Islet of Langerhans (tissue), 1 donor: ENCODE measurements around the gene PDE7B.
"Not testable (repeated sequence)": the region's sequence is repeated elsewhere in the genome, so short reads cannot be mapped to it uniquely, and the experiment has no call there.

Source experiments
- FAIRE-seq: peaks from one replicate; lab custom pipeline; 2011; peaks lifted over from hg19 to GRCh38; lab: Jason Lieb, UNC

Gene PDE7B

DNA sequence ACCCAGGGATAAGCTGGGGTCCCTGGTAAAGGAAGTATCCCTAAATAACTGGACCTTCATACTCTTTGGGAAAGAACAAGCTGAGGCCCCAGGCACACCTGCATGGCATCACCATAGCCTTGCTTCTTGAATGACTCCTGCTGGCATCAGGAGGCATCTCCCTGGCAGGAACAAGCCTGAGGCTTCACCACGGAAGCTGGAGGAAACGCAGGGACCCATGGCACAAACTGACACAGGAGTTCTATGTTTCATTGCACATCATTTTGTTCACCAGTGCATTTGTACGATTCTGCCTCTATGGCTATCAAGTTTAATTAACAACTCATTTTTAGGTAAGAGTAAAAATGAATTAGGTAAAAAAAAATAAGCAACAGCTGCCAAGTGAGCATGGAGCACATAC, 619 bp upstream of the PDE7B start:
- no peak for FAIRE-seq

DNA sequence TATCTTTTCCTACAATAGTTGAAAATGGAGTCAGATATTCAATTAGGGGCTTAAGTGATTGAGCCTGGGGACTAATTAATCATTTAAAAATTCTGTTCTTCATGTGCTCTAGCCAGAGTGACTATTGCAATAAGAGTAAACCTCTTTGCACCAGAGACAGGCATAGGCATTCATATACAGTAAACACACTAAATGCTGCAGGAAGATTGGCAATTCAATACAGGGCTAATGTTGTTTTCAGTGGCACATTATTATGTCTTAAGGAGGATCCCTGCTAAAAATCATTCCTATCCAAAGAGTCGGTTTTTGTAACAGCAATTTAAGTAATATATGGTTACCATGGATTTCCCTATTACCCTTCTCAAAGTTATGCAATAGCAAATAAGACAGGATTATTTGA, 1.2 kb downstream of the PDE7B start:
- FAIRE-seq: no peak

DNA sequence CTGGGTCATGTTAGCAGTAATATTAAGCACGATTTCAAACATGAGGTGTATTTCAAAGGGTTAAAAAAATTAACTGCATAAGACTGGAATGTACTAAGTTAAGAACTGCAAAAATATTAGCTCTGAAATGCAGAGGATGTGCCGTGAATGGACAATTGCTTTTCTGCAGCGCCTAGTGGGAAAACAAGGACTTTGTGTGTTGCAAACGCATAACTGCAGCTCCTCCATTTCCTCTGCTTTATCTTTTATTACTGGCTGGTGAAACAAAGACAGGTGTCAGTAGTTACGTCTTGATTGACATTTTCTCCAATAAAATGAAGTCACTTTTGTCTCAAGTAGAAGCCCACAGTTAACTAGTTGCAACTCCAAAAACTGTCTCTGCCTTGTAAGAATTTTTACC, 1.7 kb downstream of the PDE7B start:
- no peak for FAIRE-seq

DNA sequence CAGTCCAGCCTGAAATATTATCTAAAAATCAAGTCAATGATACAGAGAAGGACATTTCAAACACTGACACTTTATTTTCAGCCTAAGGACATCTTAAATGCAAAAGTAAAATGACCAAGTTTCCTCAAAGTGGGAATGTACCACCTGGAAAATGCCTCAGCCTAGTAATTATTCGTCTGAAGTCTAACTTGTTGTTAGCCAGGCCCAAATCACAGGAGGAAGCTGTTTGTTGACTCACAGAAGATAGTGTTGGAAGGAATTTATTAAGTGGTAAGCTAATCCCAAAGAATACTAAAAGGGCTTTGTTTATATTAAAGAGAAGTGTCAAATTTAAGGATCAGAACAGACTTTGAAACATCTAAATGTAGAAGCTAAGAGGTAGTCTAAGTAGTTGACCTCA, 2.5 kb downstream of the PDE7B start:
- no peak for FAIRE-seq

DNA sequence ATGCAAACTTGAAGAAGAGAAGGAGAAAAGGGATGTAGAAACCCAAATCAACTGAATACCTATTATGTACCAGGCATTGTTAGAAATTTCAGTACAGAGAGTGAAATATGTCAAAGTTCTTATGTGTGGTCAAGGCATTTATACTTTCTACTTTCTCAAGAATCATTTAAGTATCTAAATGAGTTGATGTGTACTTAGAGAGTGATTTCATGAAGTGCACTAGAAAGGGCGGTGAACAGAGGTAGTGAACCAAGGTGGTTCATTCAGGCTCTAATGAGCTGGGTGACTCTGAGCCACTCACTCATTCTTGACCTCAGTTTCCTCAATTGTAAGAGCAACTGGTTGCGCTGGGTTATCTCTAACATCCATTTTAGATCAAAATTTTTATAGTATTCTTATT, 3.3 kb downstream of the PDE7B start:
- no peak for FAIRE-seq

DNA sequence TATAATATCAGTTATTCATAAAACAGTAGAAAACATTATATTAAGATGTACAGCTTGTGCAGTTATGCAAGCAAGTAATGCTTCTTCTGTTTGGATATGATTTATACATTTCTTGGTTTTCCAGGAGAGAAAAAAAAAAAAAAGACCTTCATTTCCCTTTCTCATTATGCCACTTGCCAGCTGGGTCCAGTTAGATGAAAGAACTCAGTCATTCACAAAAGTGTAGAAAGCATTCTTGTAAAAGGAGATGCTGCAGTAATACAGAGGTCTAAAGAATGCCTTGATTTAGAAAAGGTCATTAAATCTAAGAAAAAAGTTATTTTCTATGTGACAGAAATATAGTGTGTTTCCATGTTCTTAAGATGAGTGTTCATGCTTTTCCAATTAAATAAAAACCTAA, 7.4 kb downstream of the PDE7B start:
- FAIRE-seq: no peak

DNA sequence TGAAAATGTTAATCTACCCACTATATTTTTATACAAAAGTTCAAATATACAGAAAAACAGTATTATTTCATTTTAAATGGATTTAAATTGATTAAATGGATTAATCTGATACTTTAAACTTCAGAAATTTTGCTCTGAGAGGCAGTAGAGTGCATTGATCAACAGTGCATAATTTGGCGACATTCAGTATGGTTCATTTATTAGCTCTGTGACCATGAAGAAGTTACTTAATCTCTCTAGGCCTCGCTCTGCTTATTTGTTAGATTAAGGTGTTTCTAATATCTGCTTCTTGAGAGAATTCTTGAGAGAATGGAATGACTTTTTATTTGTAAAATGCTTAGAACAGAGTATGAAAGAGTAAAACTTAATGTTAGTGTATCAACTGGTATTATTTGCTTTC, 8.9 kb downstream of the PDE7B start:
- FAIRE-seq: no peak

DNA sequence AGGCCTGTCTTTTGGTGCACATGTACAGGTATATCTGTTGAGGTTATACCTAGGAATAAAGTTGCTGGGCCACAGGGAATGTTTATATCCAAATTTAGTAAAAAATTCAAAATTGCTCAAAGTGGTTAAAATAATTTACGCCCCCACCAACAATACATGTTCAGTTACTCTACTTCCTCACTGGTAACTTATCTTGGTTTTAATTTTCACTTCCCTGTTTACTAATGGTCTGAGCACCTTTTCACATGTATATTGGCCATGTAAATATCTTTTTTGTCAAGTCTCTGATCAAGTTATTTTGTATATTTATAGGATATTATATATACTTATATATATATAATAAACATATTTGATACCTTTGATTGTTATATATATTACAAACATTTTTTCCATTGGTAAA, 9.7 kb downstream of the PDE7B start:
- no peak for FAIRE-seq

DNA sequence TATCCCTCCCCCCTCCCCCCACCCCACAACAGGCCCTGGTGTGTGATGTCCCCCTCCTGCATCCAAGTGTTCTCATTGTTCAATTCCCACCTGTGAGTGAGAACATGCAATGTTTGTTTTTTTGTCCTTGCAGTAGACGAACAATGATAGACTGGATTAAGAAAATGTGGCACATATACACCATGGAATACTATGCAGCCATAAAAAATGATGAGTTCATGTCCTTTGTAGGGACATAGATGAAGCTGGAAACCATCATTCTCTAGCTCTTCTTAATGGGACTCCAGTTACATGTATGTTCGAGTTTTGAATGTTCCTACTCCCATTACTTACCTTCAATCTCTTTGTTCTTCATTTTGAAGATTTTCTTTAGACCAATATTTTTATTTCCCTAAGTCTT, 13.4 kb downstream of the PDE7B start:
- not testable (repeated sequence) for FAIRE-seq

DNA sequence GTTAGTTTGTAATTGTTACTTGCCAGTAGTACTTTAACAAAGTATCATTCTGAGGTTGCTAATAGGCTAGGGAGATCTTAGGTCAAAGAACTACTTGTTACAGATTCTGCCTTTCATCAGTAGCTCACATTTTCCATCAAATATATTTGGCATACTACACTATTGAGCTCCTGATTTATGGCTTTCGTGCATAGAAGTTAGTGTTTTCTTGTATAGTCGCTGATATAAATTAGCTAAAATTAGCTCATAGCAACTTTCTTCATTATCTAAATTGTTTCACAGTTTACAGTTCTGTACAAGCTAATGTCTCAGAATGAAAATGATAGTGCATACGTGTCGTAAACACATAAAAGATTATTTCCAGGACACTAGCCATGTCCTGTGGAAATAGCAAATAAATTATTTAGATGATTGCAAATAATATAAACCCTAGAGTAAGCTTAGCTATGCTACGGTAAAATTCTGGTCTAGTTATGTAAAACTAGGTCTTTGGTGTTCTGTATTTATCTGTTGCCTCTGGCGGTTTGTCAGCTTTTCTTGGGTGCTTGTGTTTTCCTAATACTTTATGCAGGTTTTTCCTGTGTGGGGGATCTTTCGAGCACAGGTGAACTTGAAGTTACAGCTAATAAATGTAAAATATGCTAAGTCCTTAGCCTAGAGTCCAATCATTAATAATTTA, 15.1 kb downstream of the PDE7B start:
- no peak for FAIRE-seq

DNA sequence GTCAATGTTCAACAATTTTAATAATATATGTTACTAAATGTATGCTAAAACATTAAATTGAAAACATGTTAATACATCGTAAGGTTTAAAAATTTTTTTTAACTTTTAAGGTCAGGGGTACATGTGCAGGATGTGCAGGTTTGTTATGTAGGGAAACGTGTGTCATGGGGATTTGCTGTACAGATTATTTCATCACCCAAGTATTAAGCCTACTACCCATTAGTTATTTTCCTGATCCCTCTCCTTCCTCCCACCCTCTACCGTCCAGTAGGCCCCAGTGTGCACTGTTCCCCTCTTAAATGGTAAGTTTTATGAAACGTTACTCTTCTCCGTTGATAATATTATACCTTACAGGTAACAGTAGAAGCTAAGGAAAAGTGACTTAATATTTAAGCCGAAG, 15.8 kb downstream of the PDE7B start:
- no peak for FAIRE-seq

DNA sequence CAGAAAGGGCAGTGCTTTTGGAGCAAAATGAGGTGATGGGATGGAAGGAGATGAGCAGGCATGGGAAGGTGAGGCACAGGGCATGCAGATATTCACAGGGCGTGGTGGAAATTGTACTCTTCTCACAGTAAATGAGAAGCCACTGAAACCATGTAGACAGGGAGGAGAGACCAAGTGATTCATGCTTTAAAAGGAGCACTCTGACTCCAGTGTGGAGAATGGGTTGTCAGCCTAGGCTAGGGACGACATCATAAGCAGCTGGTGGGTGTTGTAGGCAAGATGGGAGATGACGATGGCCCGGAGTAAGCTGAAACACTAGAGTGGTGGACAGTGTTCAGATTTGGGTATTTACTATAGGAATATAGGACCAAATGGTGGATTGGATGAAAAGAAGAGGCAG, 18.4 kb downstream of the PDE7B start:
- FAIRE-seq: no peak

DNA sequence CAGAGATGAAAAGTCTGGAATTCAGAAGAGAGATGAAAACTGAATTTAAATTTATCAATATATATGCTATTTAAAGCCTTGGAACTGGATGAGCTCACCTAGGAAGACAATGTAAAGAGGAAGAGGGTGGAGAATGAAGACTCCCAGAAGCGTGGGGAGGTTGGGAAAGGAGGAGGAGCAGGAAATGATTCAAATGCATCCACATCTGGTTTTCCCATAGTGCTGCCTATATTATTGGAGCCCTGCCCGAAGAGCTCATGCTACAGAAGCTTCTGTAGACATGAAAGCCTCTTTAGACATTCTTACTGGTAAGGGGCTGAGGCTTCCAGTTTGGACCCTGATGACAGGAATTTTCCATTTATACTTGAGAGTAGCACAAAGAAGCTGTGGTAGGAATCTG, 19.2 kb downstream of the PDE7B start:
- no peak for FAIRE-seq

DNA sequence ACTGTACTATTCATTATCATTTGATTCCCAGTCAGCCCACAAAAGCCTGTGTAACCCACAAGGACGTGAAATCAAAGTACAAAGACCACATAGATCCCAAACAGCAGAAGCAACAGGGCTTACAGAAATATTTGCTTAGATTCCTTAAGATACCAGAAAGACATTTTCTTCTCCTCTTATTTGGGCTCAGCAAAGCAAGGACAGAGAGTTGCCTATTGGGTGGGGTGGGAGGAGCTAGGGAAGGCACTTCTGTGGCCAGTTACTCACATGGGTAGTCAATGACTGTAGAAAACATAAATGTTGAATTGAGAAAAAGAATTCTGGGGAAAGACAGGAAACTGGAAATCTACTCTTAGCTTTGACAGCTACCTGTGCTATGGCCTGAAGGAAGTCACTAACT, 19.8 kb downstream of the PDE7B start:
- no peak for FAIRE-seq

DNA sequence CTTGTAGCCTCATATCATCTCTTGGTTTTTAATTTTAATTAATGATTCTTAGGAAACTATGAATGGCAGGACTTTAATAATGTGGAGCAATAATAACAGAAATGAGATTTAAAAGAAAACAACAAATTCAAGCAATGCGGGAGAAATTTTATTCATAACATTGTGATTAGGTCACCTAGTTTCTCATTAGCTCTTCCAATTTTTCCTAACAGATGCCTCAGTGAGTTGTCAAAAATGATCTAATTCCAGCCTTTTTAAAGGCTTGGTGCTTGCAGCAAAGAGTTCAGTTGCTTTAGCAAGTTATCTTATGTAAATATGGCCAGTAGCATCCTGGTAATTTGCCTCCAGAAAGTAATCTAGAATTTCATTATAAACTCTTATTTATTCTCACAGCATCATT, 20.4 kb downstream of the PDE7B start:
- no peak for FAIRE-seq

DNA sequence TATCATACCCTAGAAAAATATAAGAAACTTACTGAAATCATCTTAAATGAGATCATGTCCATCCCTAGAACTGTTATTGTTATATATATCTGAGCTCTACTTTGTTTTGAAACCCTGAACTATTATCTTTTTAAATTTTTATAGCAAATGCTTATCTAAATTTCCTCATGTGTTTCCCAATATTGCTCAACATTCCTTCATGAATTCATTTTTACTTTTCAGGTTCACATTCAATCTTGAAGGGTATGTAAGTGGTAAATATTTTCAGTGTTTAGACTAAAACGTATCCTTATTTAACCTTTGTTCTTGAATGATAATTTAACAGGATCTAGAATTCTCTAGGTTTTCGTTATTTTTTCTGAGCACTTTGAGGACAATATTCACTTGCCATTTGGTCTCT, 23.9 kb downstream of the PDE7B start:
- no peak for FAIRE-seq

DNA sequence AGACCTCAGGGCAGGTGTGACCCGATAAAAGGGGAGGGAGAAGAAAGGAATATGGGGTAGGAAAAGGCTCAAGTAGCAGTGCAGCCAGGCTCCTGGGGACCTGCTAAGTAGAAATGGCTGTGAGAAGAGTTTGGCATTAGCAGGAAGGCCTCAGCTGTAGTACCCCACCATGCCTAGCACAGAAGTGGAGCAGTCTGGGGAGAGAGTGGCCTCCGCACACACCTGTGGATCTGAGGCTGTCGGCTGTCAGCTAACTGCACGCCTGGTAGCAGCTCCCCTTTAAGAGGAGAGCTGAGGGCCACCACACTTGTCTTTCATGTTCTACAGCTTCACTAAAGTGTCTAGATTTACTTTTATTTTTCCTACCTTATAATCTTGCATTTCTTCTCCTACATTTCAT, 24.6 kb downstream of the PDE7B start:
- no peak for FAIRE-seq

DNA sequence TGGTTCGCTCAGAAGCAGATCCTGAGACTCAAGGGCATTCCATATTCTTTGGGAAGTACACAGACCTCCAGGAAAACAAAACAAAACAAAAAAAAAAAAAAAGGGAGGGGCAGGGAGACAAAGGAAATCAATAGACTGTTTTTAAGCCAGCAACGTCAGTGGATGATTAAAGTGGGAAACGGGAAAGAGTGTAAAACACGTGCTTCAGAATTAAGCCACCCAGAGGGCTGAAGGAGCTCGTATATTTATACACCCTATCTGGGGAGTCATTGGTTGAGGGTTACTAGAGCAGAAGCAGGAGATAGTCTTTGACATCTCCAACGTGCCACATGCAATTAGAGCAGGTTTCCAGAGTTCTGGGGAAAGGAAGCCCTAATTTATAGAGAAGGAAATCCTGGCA, 26.2 kb downstream of the PDE7B start:
- no peak for FAIRE-seq

DNA sequence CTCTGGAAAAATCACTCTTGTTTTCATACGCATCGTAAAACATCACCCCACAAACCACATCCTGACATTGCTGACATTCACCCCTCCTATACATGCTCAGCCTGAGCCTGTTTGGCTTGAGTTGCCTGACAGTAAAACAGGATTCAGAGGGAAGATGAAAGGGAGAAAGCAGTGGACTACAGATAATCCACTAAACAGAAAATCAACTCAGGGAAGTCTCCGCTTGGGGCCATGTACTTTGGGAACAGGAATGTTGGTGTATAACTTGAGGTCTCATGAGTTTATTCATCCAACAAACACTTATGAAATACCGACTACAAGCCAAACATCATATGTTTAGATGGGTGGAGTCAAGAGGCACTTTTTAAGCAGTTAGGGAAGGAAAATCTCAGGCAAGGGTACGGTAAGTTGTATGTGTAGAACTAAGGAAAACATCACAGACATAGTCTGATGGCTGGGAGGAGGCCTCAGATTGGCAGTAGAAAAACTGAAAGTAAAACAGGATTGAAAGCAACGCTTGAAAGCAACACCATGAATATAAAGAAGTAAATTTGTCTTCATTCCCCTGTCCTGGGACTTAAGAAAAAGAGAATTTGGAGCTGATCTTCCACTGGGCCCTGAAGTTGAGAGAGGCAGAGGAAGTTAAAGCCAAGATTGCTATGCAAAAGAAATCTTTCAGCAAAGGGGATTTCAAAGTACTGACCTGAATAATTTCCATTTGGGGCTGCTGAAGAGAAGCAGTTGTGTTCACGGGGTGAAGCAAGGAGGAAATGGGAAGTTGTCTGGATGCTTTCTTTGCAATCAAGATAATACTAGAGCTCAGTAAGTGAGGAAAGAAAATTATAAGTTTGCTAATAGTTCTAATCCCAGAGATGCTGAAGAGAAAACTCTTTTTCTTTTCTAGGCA, 28.8 kb downstream of the PDE7B start:
- FAIRE-seq: no peak

DNA sequence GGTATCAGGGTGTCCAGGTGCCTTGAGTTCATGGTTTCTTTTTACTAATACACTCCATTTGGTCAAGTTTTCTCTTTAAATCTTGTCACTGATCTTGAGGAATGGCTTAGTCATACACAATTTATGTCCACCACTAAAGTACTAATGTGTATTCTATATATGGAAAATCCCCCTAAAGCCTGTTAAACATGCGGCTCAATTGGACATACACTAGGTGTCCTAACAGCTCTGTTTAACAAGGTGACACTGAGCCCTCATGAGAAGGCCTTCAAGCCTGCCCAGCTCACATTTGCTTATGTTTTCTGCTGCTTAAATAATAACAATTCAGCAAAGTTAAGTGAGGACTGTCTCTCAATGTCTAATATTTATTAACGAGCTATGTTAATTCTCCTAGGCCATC, 31.5 kb downstream of the PDE7B start:
- FAIRE-seq: no peak

DNA sequence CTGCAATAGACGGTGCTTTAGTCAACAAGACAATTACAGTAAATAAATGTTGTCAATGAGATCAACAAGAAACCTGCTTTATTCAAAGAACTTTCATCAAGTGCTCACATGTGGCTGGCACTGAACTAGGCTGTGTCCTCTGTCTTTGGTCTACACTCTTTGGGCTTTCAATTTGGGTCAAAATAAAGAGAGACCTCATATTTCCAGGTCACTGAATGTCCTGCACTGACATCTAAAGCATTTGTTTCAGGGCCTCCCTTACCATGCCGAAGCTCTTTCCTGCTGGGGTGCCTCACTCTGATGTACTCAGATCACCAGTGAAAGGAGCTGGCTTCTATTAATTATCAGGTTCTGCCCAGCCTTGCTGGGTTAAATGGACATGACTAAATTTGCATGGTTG, 32.0 kb downstream of the PDE7B start:
- no peak for FAIRE-seq

DNA sequence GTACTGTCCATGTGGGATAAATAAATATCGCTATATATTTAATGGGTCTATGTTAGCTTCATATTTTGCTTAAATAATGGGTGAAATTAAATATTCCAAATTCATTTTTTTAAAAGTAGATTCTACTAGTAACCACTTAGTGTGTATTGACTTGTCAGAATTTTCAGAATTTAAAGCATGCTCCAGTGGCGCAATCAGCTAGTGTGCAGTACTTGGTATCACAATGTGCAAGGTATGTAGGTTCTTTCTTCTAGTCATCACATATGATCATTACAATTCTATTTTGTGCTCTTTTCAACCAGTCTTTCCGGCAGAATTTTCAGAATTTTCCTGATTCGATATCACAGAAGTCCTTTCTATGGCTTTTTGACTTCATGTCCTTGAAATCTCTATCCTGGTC, 32.6 kb downstream of the PDE7B start:
- no peak for FAIRE-seq

DNA sequence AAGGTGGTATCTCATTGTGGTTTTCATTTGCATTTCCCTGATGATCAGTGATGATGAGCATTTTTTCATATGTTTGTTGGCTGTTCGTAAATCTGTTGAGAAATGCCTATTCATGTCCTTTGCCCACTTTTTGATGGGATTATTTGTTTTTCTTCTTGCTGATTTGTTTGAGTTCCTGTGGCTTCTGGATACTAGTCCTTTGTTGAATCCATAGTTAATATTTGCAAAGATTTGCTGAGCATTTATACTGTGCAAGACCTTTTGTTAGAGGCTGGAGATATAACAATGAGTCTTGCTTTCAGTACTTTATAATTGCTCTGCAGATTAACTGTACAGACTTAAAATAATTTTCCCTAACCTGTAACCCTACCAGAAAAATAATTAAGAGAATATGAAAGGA, 35.6 kb downstream of the PDE7B start:
- peak; percentile 41 for FAIRE-seq

DNA sequence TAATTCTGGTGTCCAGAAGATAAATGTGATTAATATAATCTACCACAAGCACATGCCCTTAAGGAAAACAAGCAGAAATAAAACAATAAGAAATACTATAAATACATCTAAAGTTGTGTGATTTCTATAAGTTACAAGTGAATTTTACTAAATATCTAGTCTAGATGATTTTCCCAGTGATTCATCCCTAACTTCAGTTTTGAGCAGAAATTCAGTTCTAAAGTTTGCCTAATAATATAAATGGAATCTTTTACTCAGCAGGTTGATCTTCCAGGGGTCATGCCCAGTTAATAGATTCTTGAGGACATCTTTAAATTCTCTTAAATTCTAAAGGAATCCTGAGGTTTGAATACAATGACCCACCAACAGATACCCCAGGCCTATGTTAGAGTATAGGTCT, 37.3 kb downstream of the PDE7B start:
- FAIRE-seq: no peak
